OCI-M2 (cell line): Measurements from ENCODE around the gene ABTB2.

Experiments
- DNase-seq: peaks from one replicate; lab custom pipeline; 2025; ENCODE audit not compliant: unreplicated experiment; lab: John Stamatoyannopoulos, UW

Gene ABTB2

DNA sequence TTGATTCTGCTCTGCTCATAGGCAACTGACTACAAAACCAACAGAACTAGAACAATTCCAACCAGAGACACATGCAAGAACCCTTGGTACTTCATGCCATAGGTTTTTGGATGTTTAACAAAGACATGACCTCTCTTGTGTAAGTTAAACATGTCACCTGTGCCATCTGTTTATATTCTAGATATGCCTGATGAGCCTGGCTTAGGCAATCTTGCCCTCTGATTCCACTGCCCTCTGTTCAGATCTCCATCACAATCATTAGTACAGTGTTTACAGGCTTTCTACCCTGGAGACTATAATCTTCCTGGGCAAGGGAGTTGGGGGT, 40.8 kb downstream of the ABTB2 start:
- no peak for DNase-seq

DNA sequence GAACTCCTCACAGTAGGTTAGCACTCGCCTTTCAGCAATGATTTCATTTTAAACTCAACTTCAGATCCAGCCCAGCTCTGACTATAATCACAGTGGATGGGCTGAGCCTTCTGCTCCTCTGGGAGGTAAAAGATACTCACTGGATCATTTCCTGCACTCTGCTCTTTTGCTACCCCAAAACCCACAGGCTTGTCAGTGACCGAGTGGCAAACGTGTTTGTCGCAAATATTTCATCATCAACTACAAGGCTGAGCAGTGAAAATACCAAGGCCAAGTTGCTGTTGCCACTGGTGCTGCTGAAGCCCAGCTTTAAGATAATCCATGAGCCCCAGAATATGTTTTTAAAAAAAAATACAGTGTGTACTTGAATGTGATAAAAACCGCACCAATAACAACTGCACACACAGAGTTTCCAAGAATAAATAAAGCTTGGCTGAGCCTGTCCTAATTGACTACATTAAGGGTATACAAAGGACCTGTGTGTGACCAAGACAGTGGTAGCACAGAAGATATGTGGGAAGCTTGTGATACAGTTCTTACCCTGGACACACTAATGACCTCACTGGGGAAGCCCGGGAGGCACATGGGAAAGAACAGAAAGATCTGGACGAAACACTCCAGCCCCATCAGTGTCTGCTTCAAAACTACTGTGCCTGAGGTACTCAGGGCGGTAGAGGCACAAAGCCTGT, 41.3 kb downstream of the ABTB2 start:
- no peak for DNase-seq

GRCh38 chr11:34315394-34315793, 42.4 kb downstream of the ABTB2 start:
- DNase-seq: no peak

DNA sequence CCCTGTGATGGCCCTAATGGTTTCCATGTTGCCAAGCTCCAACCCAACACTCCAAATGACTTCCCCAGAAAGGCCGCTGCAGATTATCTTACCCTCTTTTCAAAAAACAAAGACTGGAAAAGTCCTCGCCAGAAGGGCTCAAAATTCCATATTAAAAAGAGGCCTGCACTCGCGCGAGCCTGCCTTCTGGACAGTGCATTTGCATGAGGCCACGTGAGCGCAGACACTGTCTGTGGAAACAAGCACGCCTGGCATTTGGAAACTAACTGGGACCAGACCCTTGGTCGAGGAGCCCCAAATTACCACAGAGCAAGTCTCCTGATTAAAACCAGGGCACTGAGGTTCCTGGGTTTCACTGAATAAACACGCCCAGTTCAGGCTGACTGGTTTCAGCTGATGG, 42.9 kb downstream of the ABTB2 start:
- no peak for DNase-seq

DNA sequence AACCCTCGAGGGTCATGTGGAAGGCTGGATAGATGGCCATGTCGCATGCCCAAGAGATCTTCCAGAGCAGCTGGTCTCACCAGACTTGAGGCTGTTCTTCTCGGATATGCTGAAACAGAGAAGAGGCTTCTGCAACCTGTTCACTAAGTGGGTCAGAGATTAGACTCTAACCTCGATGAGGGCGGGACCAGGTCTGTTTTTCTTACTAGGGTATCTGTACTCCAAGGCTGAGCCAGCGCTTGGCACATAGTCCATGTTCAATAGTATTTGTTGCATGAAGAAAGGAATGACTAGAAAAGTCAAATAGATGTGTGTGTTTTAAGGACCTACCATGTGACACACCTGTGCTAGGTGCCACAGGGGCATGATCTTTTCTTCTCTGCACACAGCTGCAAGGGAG, 43.6 kb downstream of the ABTB2 start:
- DNase-seq: no peak

- no peak for DNase-seq
Measured at GRCh38 chr11:34313099-34313517, 44.7 kb downstream of the ABTB2 start.

- DNase-seq: no peak
Measured at GRCh38 chr11:34311126-34311525, 46.7 kb downstream of the ABTB2 start.

DNA sequence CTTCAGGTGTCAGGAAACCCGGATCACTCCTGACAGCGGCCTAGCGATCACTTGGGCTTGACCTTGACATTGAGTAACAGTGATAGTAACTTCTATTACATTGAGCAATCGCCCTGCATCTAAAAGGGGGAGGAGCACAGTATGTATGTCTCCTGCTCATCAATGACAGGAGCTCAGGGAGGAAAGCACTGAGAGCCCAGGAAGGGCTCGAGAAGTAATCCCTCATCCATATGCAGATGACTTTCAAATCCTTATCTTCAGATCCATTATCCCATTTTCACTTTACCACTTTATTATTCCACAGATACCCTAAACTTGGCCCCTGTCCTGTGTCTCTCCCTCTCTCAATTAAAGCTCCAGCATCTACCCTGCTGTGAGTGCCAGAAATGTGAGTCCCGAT, 47.8 kb downstream of the ABTB2 start:
- no peak for DNase-seq

DNA sequence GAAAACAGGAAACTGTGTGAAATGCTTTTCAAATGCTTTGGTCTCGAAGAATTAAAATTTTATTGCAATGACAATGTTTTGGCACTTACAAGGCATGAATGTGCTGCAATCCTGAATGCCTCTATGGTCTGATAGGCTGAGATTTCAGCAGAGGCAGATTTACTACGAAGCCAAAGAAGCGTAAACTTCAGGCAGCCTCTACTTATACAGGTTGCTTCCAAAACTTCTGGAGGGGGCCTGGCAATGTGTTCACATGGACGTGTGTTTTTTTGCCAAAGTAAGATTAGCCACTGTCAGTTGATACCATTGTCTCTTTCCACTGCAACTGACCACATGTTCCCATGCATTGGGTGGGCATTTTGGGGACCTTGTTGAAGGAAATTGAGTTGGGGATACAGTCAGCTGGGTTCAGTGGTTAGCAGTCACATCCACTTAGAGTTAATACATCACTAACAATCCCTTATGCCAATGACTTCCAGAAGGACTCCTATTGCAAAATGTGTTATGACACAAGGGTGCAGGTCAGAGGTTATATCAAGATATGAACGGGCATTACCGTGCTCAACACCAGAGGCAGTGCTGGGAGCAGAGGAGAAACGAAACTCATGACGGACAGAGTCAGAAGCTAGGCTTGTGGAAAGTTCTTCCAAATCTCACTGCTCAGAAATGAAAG, 48.8 kb downstream of the ABTB2 start:
- no peak for DNase-seq

- DNase-seq: no peak
Measured at GRCh38 chr11:34308049-34308912, 49.5 kb downstream of the ABTB2 start.

DNA sequence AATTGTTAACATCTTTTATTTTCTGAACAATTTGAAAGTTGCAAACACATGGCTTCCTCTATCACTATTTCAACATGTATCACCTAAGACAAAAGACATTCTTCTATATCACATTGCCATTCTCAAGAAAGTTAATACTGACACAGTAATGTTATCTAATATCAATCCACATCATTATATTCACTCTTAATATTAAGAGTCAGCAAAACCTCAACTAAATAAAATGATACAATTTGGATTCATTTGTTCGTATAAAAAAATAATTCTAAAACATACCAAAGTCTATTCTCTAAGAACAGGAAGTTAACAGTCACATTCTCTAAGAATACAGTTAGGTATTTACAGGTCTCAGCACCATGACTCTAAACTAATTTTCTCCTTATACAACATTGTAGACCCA, 52.0 kb downstream of the ABTB2 start:
- no peak for DNase-seq

DNA sequence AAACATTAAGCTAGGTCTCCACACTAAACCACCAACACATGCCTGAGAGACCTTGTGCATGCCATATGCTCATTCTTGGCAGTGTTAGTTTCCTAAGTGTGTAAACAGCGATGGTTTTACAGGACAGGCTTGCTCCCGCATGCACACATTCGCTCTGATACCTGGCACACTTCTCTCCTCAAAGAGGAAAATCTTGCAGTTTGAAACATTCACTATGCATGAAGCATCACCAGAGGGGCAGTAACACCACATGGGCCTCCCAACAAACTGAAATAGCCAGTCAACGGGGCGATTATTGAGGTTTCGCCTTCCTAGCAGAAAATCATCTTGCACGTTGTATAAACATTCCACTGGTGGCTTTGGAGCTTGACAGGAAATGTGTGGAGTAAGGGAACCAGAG, 52.6 kb downstream of the ABTB2 start:
- DNase-seq: no peak

DNA sequence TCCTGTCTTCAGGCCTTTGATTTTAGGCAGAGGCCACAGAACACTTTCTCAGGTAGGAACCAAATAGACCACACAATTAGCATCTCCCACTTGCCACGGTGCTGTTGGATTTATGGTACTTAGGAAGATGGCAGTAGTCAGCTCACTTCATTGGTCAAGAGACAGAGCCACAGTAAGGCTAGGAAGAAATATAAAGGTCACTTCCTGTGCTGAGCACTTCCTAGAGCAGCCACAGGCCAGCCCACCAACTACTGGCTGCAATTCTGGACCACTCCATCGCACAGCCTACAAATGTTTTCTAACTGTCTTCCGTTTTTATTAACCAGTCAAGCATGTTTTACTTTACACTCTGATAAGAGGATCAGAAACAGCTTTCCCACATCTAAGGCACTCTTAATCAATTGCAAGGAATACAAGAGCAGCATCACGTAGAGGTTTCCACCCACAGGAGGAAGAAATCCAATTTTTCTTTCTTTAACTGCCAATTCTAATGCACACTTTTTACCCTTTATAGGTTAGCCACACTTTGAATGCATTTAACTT, 54.7 kb downstream of the ABTB2 start:
- DNase-seq: no peak

GRCh38 chr11:34302046-34302921, 55.5 kb downstream of the ABTB2 start:
- DNase-seq: no peak

DNA sequence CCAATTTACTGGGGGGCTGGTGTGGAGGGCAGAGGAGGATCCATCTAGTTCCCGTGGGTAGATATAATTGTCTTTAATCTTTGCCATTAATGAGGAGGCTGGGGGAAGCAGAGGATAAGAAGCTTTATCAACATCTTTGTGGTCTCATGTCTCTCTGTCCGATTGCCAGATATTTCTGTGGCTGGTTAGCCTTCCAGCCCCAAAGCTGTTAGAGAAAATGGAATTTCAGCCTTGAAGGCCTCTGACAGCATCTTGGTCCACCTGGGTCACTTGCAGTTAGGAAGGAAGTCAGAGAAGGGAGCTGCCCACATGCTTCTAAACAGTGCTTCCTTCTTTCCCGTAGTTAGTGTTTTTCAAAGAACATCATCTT, 56.9 kb downstream of the ABTB2 start:
- no peak for DNase-seq

GRCh38 chr11:34300026-34300925, 57.5 kb downstream of the ABTB2 start:
- no peak for DNase-seq

GRCh38 chr11:34299284-34299972, 58.4 kb downstream of the ABTB2 start:
- DNase-seq: no peak

DNA sequence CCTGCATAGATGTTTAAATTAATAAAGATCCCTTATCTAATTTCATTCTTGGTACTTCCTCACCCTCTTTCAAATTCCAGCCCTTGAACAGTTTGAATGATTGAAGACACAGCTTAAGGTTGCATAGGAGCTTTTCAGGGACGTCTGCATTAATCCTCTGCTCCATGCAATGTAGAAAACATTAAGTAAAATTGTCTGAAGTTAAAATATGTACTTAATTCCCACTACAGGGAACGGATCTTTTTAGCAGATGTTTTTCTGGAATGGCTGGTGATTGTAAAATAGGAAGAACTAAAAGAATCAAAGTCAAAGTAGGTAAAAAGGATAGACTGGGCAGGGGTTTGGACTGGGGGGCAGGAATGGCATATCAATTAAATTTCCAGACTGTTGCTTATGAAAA, 58.9 kb downstream of the ABTB2 start:
- no peak for DNase-seq

GRCh38 chr11:34296412-34296811, 61.4 kb downstream of the ABTB2 start:
- no peak for DNase-seq
